Measurements from ENCODE around the gene SEMA3D.
A peak's percentile ranks its signal among the peaks of the same experiment; 100 is the strongest.

SEMA3D gene

GRCh38 chr7:85154282-85154937 is 32.4 kb downstream of the SEMA3D start:
- no peak for DNase-seq (ENCODE audit: low read depth, low spot score)
- H3K4me3 ChIP-seq (ENCODE audit: low read depth, low read length): no peak overlapping the region
- no peak for TF ChIP-seq CTCF (IDR thresholded peaks at IDR 0.05; ENCODE audit: insufficient read depth, low read length, missing control alignments)
- ChIA-PET CTCF (interaction anchor here (1.8 kb wide), 1 partner anchor 113 kb away, joined by 5 read pairs; no protein-coding TSS in a partner anchor), POLR2A (no interaction called here)

- H3K4me3 ChIP-seq (ENCODE audit: low read depth, low read length): no peak overlapping the region
- no peak for DNase-seq (ENCODE audit: low read depth, low spot score)
- POLR2A ChIA-PET: no interaction called here
- CTCF ChIA-PET: interaction anchor here (1.8 kb wide), 1 partner anchor 112 kb away, joined by 5 read pairs; no protein-coding TSS in a partner anchor
- TF ChIP-seq CTCF (IDR thresholded peaks at IDR 0.05; ENCODE audit: insufficient read depth, low read length, missing control alignments): no peak
These were observed 33.1 kb downstream of the SEMA3D start for GRCh38 chr7:85153715-85154114.

- no peak for DNase-seq (ENCODE audit: low read depth, low spot score)
- H3K4me3 ChIP-seq (ENCODE audit: low read depth, low read length): no peak overlapping the region
- TF ChIP-seq CTCF (IDR thresholded peaks at IDR 0.05; ENCODE audit: insufficient read depth, low read length, missing control alignments): no peak
- CTCF ChIA-PET: no interaction called here
- POLR2A ChIA-PET: no interaction called here
These were observed 36.2 kb downstream of the SEMA3D start for GRCh38 chr7:85150624-85151023.

- no peak for DNase-seq (ENCODE audit: low read depth, low spot score)
- CTCF ChIA-PET: no interaction called here
- POLR2A ChIA-PET: no interaction called here
- TF ChIP-seq CTCF (IDR thresholded peaks at IDR 0.05; ENCODE audit: insufficient read depth, low read length, missing control alignments): no peak
- no peak overlapping the region for H3K4me3 ChIP-seq (ENCODE audit: low read depth, low read length)
These were observed 42.1 kb downstream of the SEMA3D start for GRCh38 chr7:85144771-85145170.

- ChIA-PET CTCF (no interaction called here), POLR2A (no interaction called here)
- TF ChIP-seq CTCF (IDR thresholded peaks at IDR 0.05; ENCODE audit: insufficient read depth, low read length, missing control alignments): no peak
- DNase-seq (ENCODE audit: low read depth, low spot score): peak; percentile 42
- H3K4me3 ChIP-seq (ENCODE audit: low read depth, low read length): no peak overlapping the region
These were observed 50.9 kb downstream of the SEMA3D start for GRCh38 chr7:85135977-85136376.

GRCh38 chr7:85133560-85133959 is 53.3 kb downstream of the SEMA3D start:
- no peak for TF ChIP-seq CTCF (IDR thresholded peaks at IDR 0.05; ENCODE audit: insufficient read depth, low read length, missing control alignments)
- no peak for DNase-seq (ENCODE audit: low read depth, low spot score)
- ChIA-PET CTCF (interaction anchor here (2.0 kb wide), 1 partner anchor 102 kb away, joined by 5 read pairs; no protein-coding TSS in a partner anchor), POLR2A (no interaction called here)
- H3K4me3 ChIP-seq (ENCODE audit: low read depth, low read length): no peak overlapping the region
